WTC11 (cell line): Measurements from ENCODE around the gene UCK2.

ENCODE experiments used
- ETV6 ChIP-seq: sonication (generic); formaldehyde crosslinking; IDR thresholded peaks from 2 replicates; pipeline ENCODE4 v1.8.1; 2022; ENCODE audit warnings: mild to moderate bottlenecking, missing genetic modification reagents
- JUN ChIP-seq: sonication (generic); formaldehyde crosslinking; IDR thresholded peaks from 2 replicates; pipeline ENCODE4 v1.8.0; 2023; ENCODE audit warnings: mild to moderate bottlenecking, missing genetic modification reagents
- KAT7 ChIP-seq: sonication (generic); formaldehyde crosslinking; IDR thresholded peaks from 2 replicates; pipeline ENCODE4 v1.8.1; 2023; ENCODE audit warnings: missing genetic modification reagents, mild to moderate bottlenecking, borderline replicate concordance
- NFYB ChIP-seq: sonication (generic); formaldehyde crosslinking; conservative IDR thresholded peaks from 2 replicates; pipeline ENCODE4 v1.8.0; 2022; ENCODE audit warnings: low read depth, missing genetic modification reagents
- TEAD4 ChIP-seq: sonication (generic); formaldehyde crosslinking; IDR thresholded peaks from 2 replicates; pipeline ENCODE4 v1.8.0; 2022; ENCODE audit warnings: mild to moderate bottlenecking, missing genetic modification reagents
- TP53 ChIP-seq: sonication (generic); formaldehyde crosslinking; IDR thresholded peaks from 2 replicates; pipeline ENCODE4 v1.8.1; 2023; ENCODE audit warnings: mild to moderate bottlenecking, missing genetic modification reagents
- ZNF423 ChIP-seq: fragments of 250-450 bp; sonication (Bioruptor Pico); IDR thresholded peaks from 2 replicates; pipeline ENCODE4 v2.1.2; 2022; ENCODE audit warnings: mild to moderate bottlenecking, moderate library complexity
- TF ChIP-seq, protein P1 (sequence below): sonication (generic); formaldehyde crosslinking; IDR thresholded peaks from 2 replicates; pipeline ENCODE4 v1.8.1; 2023; ENCODE audit warnings: mild to moderate bottlenecking, missing genetic modification reagents, moderate library complexity
- TF ChIP-seq, protein P2 (sequence below): fragments of 200-600 bp; IDR thresholded peaks from 2 replicates; pipeline ENCODE4 v1.8.0; 2022; ENCODE audit warnings: antibody characterized with exemption
- TF ChIP-seq, protein P3 (sequence below): sonication (generic); formaldehyde crosslinking; IDR thresholded peaks from 2 replicates; pipeline ENCODE4 v1.8.0; 2022; ENCODE audit warnings: mild to moderate bottlenecking, missing genetic modification reagents
- TF ChIP-seq, protein P4 (sequence below): sonication (generic); formaldehyde crosslinking; IDR thresholded peaks from 2 replicates; pipeline ENCODE4 v1.8.1; 2023; ENCODE audit warnings: mild to moderate bottlenecking, missing genetic modification reagents, borderline replicate concordance
- TF ChIP-seq, protein P5 (sequence below): fragments of 250-450 bp; sonication (Bioruptor Pico); IDR thresholded peaks from 2 replicates; pipeline ENCODE4 v2.1.2; 2022; ENCODE audit warnings: mild to moderate bottlenecking, moderate library complexity
- TF ChIP-seq, protein P6 (sequence below): sonication (generic); formaldehyde crosslinking; IDR thresholded peaks from 2 replicates; pipeline ENCODE4 v1.8.1; 2022; ENCODE audit warnings: mild to moderate bottlenecking, missing genetic modification reagents, moderate library complexity, borderline replicate concordance
- TF ChIP-seq, protein P7 (sequence below): sonication (generic); formaldehyde crosslinking; IDR thresholded peaks from 2 replicates; pipeline ENCODE4 v1.8.1; 2023; ENCODE audit warnings: mild to moderate bottlenecking, moderate library complexity, missing genetic modification reagents

DNA sequence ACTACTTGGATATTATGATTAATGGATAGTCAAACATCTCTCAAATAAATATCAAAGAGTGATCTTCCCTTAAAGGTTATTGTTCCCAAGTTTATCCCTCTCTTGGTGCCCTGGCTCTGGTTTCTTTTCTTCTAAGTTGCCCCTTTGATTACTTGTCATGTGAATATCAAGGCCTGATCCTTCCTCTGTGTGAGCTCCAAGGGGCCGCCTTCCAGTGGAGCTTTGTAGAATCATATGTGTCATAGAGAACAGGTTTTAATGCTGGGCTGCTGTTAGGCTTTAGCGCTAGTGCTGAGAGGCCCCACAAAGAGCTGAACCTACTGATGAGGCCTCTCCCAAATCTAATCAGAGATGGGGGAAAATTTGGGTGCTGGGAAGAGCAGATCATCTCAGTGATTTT, 25.5 kb downstream of the UCK2 start:
- TF ChIP-seq, protein P1, sequence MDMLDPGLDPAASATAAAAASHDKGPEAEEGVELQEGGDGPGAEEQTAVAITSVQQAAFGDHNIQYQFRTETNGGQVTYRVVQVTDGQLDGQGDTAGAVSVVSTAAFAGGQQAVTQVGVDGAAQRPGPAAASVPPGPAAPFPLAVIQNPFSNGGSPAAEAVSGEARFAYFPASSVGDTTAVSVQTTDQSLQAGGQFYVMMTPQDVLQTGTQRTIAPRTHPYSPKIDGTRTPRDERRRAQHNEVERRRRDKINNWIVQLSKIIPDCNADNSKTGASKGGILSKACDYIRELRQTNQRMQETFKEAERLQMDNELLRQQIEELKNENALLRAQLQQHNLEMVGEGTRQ (CRISPR knock-in tag), result no peak
- TF ChIP-seq, protein P2, sequence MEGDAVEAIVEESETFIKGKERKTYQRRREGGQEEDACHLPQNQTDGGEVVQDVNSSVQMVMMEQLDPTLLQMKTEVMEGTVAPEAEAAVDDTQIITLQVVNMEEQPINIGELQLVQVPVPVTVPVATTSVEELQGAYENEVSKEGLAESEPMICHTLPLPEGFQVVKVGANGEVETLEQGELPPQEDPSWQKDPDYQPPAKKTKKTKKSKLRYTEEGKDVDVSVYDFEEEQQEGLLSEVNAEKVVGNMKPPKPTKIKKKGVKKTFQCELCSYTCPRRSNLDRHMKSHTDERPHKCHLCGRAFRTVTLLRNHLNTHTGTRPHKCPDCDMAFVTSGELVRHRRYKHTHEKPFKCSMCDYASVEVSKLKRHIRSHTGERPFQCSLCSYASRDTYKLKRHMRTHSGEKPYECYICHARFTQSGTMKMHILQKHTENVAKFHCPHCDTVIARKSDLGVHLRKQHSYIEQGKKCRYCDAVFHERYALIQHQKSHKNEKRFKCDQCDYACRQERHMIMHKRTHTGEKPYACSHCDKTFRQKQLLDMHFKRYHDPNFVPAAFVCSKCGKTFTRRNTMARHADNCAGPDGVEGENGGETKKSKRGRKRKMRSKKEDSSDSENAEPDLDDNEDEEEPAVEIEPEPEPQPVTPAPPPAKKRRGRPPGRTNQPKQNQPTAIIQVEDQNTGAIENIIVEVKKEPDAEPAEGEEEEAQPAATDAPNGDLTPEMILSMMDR, result no peak
- TF ChIP-seq ZNF423 (CRISPR knock-in tag) (no peak), NFYB (CRISPR knock-in tag) (no peak), TEAD4 (CRISPR knock-in tag) (no peak), ETV6 (CRISPR knock-in tag) (no peak), TP53 (CRISPR knock-in tag) (no peak), KAT7 (CRISPR knock-in tag) (no peak), JUN (no peak)
- TF ChIP-seq, protein P3, sequence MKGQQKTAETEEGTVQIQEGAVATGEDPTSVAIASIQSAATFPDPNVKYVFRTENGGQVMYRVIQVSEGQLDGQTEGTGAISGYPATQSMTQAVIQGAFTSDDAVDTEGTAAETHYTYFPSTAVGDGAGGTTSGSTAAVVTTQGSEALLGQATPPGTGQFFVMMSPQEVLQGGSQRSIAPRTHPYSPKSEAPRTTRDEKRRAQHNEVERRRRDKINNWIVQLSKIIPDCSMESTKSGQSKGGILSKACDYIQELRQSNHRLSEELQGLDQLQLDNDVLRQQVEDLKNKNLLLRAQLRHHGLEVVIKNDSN (CRISPR knock-in tag), result no peak
- TF ChIP-seq, protein P4, sequence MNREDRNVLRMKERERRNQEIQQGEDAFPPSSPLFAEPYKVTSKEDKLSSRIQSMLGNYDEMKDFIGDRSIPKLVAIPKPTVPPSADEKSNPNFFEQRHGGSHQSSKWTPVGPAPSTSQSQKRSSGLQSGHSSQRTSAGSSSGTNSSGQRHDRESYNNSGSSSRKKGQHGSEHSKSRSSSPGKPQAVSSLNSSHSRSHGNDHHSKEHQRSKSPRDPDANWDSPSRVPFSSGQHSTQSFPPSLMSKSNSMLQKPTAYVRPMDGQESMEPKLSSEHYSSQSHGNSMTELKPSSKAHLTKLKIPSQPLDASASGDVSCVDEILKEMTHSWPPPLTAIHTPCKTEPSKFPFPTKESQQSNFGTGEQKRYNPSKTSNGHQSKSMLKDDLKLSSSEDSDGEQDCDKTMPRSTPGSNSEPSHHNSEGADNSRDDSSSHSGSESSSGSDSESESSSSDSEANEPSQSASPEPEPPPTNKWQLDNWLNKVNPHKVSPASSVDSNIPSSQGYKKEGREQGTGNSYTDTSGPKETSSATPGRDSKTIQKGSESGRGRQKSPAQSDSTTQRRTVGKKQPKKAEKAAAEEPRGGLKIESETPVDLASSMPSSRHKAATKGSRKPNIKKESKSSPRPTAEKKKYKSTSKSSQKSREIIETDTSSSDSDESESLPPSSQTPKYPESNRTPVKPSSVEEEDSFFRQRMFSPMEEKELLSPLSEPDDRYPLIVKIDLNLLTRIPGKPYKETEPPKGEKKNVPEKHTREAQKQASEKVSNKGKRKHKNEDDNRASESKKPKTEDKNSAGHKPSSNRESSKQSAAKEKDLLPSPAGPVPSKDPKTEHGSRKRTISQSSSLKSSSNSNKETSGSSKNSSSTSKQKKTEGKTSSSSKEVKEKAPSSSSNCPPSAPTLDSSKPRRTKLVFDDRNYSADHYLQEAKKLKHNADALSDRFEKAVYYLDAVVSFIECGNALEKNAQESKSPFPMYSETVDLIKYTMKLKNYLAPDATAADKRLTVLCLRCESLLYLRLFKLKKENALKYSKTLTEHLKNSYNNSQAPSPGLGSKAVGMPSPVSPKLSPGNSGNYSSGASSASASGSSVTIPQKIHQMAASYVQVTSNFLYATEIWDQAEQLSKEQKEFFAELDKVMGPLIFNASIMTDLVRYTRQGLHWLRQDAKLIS (CRISPR knock-in tag), result no peak
- TF ChIP-seq, protein P5, sequence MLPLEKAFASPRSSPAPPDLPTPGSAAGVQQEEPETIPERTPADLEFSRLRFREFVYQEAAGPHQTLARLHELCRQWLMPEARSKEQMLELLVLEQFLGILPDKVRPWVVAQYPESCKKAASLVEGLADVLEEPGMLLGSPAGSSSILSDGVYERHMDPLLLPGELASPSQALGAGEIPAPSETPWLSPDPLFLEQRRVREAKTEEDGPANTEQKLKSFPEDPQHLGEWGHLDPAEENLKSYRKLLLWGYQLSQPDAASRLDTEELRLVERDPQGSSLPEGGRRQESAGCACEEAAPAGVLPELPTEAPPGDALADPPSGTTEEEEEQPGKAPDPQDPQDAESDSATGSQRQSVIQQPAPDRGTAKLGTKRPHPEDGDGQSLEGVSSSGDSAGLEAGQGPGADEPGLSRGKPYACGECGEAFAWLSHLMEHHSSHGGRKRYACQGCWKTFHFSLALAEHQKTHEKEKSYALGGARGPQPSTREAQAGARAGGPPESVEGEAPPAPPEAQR (CRISPR knock-in tag), result no peak
- TF ChIP-seq, protein P6, sequence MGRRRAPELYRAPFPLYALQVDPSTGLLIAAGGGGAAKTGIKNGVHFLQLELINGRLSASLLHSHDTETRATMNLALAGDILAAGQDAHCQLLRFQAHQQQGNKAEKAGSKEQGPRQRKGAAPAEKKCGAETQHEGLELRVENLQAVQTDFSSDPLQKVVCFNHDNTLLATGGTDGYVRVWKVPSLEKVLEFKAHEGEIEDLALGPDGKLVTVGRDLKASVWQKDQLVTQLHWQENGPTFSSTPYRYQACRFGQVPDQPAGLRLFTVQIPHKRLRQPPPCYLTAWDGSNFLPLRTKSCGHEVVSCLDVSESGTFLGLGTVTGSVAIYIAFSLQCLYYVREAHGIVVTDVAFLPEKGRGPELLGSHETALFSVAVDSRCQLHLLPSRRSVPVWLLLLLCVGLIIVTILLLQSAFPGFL (CRISPR knock-in tag), result no peak
- TF ChIP-seq, protein P7, sequence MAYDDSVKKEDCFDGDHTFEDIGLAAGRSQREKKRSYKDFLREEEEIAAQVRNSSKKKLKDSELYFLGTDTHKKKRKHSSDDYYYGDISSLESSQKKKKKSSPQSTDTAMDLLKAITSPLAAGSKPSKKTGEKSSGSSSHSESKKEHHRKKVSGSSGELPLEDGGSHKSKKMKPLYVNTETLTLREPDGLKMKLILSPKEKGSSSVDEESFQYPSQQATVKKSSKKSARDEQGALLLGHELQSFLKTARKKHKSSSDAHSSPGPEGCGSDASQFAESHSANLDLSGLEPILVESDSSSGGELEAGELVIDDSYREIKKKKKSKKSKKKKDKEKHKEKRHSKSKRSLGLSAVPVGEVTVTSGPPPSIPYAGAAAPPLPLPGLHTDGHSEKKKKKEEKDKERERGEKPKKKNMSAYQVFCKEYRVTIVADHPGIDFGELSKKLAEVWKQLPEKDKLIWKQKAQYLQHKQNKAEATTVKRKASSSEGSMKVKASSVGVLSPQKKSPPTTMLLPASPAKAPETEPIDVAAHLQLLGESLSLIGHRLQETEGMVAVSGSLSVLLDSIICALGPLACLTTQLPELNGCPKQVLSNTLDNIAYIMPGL, result no peak
